Measurements from ENCODE around the gene DPH2.
A peak's percentile ranks its signal among the peaks of the same experiment; 100 is the strongest.

DPH2 gene

DNA sequence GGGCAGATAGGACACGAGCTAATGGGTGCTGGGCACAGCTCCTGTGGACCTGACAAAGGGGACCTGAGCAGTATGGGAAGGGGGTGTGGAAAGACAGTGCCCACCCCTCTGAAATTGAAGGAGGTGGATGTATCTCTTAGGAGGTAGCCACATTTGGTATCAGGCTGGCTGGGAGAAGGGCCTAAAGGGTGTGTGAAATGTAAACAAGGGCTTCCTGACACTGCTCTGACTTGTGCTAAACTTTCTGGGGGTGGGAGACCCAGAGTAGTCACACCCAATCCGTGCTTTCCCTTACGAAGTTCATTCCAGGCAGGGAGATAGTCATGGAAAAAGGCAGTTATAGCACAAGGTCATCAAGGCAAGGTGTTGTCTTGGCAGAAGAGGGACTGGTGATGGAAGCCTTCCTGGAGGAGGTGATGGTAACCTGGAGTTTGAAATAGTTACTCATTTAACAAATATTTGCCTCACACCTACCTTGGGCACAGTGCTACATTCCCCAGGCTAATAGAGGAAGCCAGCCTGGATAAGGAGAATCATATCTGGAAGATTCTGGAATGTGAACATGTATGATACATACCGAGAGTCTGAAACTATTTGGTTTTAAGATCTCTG, 16.3 kb downstream of the DPH2 start:
- DNase-seq, result no peak

DNA sequence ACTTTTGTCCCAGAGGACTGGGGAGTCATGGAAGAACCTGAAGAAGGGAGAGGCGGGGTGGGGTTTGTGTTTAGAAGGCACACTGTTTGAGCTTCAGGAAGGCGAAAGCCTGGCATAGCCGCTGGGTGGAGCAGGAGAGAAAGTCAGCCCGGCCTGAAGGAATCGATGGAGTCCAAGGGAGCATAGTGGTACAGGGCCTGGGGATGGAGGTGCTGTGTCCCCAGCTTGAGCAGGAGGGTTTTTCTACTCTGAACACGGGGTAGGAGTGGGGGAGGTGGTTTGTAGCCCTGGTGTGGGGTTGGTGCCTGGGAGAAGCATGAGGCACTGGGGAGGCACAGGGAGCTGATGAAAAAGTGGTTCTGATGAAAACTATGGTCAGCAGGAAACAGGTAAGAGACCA, 16.9 kb downstream of the DPH2 start:
- DNase-seq, result no peak

DNA sequence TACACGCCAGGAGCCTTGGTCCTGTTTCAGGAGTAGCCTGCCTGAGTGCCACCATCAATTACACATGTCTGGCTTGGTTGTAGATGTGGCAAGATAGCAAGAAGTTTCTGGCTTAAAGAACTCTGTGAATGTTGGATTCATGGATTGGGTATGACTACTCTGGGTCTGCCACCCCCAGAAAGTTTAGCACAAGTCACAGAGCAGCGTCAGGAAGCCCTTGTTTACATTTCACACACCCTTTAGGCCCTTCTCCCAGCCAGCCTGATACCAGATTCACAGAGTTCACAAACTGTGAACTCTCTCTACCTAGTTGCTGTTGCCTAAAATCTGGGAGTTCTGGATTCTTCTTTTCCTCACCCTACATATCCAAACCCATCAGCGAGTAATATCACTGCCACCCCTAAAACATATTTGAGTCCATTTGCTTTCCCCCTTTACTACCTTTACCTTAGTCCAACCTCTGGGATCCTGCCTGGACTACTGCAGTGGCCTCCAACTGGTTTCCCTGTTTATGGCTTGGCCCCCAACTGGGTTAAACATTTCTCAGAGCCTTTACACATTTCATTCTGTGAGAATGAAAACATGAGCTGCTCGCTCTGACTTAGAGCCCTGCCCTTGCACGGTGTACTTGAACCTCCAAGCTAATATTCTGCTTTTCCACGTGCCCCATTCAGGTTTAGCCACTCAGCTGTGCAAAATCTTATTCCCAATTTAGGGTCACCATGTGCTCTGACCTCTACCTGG, 17.5 kb downstream of the DPH2 start:
- DNase-seq, result no peak

DNA sequence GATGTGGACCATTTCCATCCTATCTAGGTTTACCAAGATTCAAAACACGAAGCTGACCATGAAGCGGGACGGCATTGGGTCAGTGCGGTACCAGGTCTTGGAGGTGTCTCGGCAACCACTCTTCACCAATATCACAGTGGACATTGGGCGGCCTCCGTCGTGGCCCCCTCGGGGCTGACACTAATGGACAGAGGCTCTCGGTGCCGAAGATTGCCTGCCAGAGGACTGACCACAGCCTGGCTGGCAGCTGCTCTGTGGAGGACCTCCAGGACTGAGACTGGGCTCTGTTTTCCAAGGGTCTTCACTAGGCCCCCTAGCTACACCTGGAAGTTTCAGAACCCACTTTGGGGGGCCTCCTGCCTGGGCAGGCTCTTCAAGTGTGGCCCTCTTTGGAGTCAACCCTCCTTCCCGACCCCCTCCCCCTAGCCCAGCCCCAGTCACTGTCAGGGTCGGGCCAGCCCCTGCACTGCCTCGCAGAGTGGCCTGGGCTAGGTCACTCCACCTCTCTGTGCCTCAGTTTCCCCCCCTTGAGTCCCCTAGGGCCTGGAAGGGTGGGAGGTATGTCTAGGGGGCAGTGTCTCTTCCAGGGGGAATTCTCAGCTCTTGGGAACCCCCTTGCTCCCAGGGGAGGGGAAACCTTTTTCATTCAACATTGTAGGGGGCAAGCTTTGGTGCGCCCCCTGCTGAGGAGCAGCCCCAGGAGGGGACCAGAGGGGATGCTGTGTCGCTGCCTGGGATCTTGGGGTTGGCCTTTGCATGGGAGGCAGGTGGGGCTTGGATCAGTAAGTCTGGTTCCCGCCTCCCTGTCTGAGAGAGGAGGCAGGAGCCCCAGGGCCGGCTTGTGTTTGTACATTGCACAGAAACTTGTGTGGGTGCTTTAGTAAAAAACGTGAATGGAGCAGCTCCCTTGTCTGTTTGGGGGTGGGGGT, 20.7 kb downstream of the DPH2 start:
- DNase-seq, result peak; percentile 28

DNA sequence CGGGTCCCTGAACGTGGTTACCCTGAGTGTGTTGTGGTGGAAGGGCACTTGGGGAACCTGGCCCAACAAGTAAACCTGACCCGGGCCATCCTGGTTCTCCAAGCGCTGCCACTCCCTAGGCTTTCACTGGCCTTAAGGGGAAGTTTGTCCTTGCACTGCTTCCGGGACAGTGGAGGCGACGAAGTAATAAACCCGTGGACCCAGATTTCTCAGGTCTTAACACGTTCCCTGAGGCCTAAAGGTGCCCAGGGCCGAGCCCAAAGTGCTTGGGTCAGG, 21.3 kb downstream of the DPH2 start:
- DNase-seq, result no peak

DNA sequence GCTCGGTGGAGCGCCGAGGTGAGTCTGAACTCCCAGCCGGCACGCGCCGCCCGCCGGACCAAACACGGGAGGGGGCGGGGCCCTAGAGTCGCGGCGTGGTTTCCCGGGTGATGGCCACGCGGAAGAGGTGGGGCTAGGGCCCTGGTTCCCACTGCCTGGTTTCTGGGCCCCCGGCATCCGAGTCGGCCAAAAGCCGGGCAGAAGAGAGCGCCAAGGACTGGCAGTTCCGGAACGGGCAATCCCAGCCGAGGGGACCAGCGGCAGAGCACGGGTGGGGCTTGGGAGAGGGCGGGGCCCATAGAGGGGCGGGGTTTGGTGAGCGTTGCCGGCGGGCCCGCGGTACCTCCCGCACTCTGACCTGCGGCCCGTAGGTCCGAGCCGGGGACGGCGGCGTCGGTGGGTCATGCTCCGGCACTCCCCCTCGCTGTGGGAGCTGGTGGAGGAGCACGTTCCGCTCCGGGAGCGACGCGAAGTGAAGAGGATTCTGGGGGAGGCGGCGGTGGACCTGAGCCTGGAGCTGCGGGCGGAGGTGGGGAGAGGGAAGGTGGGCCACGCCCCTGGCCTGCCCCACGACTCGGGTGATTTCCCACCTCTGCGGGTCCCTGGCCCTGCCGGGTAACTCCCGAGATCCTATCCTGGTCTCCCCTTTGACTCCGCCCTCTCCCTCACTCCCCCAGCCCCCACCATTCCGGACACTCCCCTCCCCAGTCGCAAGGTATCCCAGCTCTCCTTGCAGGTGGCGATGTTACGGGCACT, 21.8 kb downstream of the DPH2 start, which contains the start of gene CCDC24:
Gene CCDC24 (plus strand): TSS at position 124 of the 756 bp plus-strand sequence. CDS start 280 bp downstream, at position 404.
- DNase-seq, result peak; percentile 87

DNA sequence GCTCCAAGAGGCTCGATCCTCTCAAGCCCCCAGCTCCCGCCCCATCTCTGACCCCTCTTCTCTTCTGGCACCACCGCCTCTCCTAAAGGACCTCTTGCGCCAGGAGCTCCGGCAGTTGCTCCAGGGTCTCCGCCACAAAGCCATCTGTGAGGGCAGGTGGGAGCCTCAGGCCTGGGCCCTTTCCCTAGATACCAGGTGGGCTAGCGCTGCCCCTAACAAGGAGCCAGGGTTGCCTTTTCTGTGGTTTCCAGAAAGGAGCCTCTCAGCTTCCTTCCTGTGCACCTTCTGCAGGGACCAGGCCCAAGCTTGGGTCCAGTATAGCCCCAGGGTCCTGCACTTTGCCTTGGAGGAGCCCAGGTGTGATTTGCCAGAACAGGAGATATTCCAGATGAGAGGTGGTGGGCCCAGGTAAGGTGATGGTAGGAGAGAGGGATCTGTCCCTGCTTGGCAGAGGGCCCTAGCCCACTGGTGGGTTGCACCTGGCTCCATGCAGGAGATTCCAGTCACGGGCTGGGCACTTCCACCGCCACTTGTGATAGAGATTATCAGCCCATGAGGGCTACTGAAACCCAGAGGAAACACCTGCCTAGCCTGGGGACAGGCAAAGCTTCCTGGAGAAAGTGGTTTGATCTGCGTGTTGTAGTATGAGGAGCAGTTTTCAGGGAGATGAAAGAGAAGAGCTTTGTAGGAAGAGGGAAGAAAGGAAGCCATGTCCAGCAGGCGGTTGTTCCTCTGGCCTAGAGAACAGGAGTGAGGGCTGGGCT, 22.6 kb downstream of the DPH2 start:
- no peak for DNase-seq

DNA sequence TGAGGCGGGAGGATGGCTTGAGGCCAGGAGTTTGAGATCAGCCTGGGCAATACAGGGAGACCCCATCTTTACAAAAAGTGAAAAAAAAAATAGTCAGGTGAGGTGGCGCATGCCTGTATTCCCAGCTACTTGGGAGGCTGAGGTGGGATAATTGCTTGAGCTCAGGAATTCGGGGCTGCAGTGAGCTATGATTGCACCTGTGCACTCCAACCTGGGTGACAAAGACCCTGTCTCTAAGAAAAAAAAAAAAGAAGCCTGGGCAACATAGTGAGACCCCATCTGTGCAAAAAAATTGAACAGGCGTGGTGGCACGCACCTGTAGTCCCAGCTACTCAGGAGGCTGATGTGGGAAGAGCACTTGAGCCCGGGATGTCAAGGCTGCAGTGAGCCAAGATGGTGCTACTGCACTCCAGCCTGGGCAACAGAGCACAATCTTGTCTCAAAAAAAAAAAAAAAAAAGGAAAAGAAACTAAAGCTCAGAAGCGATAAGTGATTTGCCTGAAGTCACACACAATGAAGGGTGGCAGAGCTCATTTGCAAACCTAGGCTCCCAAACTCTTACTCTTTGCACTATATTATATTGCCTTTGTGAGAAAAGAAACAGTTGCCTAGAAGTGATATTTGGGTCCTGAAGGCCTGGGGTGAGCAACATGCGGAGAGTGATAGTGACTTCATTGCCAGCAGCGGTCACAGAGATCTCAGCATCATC, 23.6 kb downstream of the DPH2 start:
- no peak for DNase-seq

DNA sequence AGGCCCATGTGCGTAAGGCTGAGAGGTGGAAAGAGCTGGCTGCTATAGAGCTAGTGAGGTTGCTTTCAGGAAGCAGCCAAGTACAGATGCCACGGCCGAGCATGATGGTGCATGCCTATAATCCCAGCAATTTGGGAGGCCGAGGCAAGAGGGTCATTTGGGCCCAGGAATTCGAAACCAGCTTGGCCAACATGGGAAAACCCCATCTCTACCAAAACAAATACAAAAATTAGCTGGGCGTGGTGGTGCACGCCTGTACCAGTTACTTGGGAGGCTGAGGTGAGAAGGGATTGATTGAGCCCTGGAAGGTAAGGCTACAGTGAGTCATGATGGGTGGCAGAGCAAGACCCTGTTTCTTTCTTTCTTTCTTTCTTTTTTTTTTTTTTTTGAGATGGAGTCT, 24.3 kb downstream of the DPH2 start:
- DNase-seq, result no peak

DNA sequence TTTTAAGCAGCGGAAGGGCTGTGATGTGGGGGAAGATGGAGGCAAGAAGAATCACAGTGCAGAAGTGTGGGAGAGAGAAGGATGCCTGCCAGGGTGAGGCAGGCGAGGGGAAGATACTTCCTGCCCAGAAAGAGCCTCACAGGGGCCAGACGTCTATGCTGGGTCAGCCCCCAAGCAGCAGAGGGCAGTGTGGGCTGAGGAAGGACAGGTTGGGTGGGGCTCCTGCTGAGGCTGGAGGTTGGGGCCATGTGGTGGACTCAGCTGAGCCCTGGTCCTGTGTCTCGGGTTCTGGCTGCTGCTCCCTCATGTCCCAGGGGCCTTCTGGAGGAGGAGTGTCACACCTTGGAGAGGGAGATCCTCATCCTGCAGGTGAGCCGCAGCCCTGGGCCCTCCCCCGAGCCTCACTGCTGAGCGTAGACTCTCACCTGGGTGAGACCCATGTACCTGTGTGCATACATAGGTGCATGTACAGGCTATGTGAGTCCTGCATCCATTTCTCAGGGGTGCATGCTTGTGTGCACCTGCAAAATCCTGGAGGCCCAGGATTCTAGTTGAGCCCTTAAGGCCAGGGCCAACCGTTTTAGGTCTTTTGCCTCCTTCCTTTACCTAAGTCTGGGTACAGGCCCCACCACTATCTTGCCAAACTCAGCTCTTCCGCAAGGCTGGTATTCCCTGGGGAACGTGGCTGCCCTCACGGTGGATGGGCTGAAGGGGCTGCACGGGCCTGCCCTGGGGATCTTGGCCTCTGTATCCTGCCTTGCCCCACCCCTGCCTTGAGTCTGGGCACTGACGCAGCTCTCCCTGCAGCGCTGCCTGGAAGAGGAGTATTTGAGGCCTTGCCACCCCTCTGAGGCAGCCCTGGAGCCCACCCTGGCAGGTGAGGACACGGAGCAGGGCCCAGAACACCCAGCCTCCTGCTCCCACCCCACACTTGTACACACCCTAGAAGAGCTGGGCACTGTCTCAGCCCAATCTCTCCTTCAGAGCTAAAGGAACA, 25.3 kb downstream of the DPH2 start:
- DNase-seq, result no peak

DNA sequence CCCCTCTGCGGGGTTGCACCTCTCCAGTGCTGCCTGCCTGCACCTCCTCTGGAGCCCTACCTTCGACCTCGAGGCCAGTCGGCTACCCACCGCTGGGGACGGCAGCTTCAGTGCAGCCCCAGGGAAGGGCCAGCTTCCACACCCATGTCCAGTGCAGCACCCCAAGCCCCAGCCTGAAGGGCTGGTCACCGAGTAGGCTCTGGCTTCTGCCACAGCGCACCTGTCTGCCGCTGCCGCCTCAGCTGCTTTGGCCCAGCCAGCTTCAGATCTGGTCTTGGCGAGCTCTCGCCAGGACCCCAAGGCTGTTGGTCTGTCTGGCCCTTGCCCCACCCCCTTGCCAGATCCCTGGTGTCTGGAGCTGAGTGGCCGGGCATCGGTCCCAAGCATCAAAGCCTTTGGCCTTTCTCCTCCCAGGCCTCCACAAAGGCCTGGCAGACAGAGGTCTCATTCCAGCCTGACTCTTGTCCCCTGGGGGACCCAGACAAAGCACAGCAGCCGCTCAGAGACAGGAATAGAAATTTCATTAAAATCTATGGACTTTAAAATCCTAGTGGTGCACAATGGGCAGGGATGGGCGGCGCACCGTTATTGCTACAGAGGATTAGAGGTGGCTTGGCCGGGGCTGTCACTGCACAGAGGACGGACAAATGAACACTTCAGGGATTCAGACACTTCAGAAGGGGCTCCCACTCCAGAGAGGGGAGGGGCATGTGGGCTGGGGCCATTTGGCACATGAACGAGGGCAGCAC, 26.3 kb downstream of the DPH2 start:
- no peak for DNase-seq

DNA sequence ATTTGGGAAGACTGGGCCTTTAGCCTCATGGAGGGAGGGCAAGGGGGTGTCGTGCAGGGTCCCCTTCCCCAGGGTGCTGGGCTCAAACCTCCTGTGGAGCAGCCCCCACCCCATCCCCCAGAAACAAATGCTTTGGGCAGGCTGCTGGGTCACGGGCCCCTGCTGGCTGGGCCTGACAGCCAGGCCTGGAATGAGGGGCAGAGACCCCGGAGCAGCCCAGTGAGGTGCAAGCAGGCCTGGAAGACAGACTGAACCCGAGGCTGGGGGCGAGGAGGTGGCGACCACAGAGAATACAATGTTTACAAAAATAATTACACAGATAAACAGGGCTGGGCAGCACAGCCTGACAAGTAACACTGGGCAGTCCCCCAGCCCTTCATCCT, 26.9 kb downstream of the DPH2 start:
- no peak for DNase-seq

DNA sequence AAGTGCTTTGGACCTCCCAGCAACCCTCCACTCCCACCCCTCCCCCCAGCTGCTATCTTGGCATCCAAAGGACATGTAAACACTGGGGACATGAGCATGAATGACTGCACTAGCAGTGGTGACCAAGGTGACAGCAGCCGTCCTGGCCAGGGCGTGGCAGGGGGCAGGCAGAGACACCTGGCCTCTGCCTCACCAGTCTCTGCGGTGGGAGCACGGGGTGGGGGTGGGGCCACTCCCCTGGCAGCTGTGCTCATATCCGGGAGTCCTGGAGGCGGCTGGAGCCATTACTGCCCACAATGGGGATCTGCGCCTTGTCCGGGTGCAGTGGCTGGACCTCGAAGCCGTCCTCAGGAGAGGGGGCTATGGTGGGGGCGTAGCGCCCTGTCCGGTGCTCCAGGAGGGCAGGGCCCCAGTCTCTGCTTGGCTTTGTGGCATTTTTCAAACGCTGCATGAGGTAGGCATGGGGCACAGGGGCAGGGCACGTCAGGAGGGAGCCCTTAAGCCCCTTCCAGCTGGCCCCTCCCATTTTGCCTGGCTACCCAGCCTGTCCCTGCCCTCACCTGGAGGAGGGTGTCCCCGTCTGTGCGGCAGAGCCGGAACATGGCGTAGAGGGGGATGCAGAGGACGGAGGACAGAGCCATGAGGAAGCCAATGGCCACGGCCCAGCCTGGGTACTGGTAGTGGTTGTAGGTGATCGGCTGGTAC, 27.6 kb downstream of the DPH2 start:
- DNase-seq, result no peak

DNA sequence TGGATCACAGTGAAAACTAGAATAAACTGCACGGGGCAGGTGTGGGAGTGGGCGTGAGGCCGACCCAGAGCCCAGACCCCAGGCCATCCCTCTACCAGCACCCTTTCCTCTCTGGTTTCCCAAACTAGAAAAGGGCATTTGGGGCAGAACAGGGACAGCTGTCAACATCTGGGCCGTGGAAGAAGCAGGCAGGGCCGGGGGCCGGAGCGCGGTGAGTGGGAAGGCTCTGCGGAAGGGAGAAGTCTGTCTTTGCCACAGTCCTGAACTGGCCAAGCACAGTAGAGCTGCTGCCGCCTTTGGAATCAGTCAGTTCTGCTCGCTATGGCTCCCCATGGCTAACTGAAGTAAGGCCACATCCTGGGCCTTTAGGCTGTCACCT, 28.2 kb downstream of the DPH2 start:
- no peak for DNase-seq

DNA sequence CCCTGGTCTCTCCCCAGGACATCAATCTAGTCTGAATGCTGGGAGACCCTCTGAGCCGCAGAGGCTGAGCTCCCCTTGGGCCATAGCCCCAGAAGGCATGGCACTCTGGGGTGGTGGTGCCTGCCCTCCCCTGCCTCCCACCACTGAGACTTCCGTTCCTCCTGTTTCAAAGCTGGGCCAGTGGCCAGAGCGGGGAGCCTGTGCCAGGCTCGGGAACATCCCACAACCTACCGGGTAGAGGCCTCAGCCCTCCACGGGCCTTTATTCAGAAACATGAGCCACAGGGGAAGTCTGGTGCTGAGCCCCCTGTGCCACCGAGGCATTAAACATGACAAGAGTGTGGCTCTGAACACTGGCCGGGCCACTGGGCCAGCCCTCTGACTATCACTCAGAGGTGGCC, 29.6 kb downstream of the DPH2 start:
- no peak for DNase-seq

DNA sequence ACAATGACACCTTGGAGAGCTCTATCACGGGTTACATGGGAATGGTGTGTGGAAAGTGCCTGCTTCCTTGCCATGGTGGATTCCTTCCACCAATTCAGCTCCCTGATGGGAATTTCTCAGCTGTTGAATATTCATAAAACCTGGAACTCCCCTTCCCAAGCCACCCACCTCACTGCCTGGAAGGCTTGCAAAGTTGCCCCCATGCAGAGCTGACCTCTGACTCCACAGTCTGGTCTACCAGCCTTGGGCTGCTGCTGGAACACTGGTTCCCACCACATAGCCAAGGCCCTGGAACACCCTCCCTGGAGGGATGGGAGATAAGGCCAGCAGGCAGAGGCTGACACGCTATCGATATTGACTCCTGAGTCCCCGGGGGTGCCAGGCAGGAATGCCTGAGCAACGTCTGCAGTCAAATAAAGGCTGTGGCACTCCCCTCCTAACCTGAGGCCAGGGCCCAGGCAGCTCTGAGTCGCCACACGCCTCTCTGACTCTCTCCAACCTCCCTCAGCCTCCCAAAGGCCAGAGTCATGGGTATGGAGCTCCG, 30.4 kb downstream of the DPH2 start:
- DNase-seq, result no peak

DNA sequence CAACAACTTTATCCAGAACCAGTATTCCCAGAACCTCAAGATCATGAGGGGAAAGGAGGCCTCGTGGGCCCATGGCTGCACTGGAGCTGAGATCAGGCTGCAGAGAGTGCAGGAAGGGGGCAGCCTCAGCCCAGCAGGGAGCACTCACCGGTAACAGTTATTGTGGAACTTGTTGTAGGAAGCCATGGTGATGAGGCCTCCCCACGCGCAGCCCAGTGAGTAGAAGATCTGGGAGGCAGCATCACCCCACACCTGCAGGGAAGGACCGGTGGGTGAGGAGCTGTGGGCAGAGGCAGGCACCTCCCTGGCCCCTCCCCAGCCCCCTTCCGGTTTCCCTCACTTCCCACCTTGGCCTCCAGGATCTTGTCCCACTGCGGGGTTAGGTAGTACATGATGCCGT, 32.4 kb downstream of the DPH2 start:
- no peak for DNase-seq

DNA sequence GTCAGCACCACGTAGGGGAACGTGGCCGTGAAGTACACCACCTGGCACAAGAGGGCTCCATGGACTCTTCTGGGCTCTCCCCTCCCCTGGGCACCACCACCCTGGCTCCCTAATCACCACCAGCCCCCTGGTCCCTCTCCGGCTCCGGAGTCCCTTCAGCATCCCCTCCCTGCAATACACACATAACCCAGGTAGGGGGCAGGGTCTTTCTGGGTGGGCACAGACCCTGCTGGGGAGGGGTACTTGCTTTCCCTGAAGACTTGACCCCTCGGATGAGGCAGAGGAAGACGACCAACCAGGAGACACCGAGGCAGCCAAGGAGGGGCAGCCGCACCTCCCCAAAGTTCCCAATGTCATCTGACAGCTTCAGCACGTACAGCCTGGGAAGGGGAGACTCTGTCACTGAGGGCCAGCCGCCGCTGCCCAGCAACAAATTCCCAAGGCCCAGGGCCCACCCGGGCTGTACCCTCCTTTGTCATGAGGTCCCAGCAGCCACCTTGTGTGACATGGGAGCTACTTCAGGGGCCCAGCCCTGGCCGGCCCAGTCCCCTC, 32.9 kb downstream of the DPH2 start:
- no peak for DNase-seq

Measured in eye (tissue), 1 donor.